ENCODE results near the gene ATP8B3. TPM values are rescaled to one million over a fixed set of nuclear protein-coding genes. Genes with fewer than 3 reads are reported as not detected.

Gene ATP8B3
- total and polyA plus RNA-seq, 2 of the 13 experiments (the other 11 are each of a cell fraction or from before 2014, with no cell fraction given) = 2.6 to 5.9 TPM

DNA sequence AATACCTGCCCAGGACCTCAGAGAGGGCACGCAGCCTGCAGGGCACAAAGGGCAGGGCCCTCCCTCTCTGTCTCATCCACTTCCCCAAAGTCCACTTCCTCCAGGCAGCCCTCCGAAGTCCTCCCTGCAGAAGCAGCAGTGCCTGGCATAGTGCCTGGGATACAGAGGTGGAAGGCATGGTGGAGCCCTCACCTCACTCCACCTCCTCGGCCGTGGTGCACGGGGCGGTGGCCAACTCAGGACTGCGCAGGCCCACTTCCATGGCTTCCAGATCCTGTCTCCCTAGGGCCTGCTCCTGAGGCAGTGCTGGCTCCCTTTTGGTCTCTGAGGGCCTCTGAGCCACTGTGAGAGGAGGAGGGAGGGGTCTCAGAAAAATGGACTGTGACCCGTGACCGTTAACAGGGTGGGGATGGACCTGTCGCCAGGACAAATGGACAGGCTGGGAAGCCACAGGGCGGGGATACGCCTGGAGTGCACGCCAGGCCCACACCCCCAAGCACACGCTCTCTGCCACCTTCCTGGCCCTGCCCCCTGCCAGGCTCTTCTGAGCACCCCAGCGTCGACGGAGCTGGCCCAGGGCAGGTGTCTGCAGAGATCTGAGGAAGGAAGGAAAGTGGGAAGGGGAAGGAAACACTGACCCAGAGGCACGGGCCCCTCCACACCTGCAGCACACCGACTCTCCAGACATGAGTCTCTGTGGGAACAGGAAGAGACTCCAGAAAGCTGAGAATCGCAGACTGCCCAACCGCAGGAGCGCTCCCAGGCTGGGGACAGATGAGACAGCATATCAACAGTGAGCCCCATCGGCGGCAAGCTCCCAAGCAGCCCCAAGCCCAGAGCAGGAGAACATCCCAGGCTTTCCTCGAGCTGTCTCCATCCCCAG is 27.8 kb upstream of the ATP8B3 start (continued):
- TF ChIP-seq ZIK1 (CRISPR knock-in tag; IDR thresholded peaks at IDR 0.05; ENCODE audit: borderline replicate concordance, low read depth) (0 out of 2 replicates have a peak, but pooled peaks have one; percentile 55), RBM39 (IDR thresholded peaks at IDR 0.05; ENCODE audit: low read depth, low read length, poor library complexity, severe bottlenecking) (peak; percentile 20), ATRX (CRISPR knock-in tag; IDR thresholded peaks at IDR 0.05; ENCODE audit: borderline replicate concordance) (no peak), PHB2 (IDR thresholded peaks at IDR 0.05; ENCODE audit: partially characterized antibody) (no peak), NCOA5 (CRISPR knock-in tag; IDR thresholded peaks at IDR 0.05) (no peak), RFX1 (IDR thresholded peaks at IDR 0.05) (no peak), ZKSCAN8 (CRISPR knock-in tag; IDR thresholded peaks at IDR 0.05; ENCODE audit: borderline replicate concordance) (no peak), NKX3-1 (CRISPR knock-in tag; IDR thresholded peaks at IDR 0.05) (no peak), YEATS4 (CRISPR knock-in tag; IDR thresholded peaks at IDR 0.05; ENCODE audit: borderline replicate concordance) (peak; percentile 59; the same call in 1 of the 2 replicates), TRIM24 (CRISPR knock-in tag; IDR thresholded peaks at IDR 0.05) (no peak), PHF21A (CRISPR knock-in tag; IDR thresholded peaks at IDR 0.05) (peak; percentile 73), KLF6 (CRISPR knock-in tag; IDR thresholded peaks at IDR 0.05) (no peak), SMC3 (IDR thresholded peaks at IDR 0.05; ENCODE audit: low read length) (no peak)
- TF ChIP-seq, protein P1, sequence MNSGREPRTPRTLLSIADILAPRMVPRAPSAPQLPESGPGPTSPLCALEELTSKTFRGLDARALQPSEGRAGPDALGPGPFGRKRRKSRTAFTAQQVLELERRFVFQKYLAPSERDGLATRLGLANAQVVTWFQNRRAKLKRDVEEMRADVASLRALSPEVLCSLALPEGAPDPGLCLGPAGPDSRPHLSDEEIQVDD (CRISPR knock-in tag; IDR thresholded peaks at IDR 0.05; ENCODE audit: borderline replicate concordance) = no peak
- TF ChIP-seq, protein P2, sequence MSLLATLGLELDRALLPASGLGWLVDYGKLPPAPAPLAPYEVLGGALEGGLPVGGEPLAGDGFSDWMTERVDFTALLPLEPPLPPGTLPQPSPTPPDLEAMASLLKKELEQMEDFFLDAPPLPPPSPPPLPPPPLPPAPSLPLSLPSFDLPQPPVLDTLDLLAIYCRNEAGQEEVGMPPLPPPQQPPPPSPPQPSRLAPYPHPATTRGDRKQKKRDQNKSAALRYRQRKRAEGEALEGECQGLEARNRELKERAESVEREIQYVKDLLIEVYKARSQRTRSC (CRISPR knock-in tag; IDR thresholded peaks at IDR 0.05; ENCODE audit: low read depth) = no peak
- TF ChIP-seq, protein P3, sequence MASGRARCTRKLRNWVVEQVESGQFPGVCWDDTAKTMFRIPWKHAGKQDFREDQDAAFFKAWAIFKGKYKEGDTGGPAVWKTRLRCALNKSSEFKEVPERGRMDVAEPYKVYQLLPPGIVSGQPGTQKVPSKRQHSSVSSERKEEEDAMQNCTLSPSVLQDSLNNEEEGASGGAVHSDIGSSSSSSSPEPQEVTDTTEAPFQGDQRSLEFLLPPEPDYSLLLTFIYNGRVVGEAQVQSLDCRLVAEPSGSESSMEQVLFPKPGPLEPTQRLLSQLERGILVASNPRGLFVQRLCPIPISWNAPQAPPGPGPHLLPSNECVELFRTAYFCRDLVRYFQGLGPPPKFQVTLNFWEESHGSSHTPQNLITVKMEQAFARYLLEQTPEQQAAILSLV (CRISPR knock-in tag; IDR thresholded peaks at IDR 0.05; ENCODE audit: borderline replicate concordance) = 0 out of 2 replicates have a peak, but pooled peaks have one; percentile 5
- TF ChIP-seq, protein P4, sequence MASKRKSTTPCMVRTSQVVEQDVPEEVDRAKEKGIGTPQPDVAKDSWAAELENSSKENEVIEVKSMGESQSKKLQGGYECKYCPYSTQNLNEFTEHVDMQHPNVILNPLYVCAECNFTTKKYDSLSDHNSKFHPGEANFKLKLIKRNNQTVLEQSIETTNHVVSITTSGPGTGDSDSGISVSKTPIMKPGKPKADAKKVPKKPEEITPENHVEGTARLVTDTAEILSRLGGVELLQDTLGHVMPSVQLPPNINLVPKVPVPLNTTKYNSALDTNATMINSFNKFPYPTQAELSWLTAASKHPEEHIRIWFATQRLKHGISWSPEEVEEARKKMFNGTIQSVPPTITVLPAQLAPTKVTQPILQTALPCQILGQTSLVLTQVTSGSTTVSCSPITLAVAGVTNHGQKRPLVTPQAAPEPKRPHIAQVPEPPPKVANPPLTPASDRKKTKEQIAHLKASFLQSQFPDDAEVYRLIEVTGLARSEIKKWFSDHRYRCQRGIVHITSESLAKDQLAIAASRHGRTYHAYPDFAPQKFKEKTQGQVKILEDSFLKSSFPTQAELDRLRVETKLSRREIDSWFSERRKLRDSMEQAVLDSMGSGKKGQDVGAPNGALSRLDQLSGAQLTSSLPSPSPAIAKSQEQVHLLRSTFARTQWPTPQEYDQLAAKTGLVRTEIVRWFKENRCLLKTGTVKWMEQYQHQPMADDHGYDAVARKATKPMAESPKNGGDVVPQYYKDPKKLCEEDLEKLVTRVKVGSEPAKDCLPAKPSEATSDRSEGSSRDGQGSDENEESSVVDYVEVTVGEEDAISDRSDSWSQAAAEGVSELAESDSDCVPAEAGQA (IDR thresholded peaks at IDR 0.05; ENCODE audit: low read depth) = no peak
- TF ChIP-seq, protein P4 (CRISPR knock-in tag; IDR thresholded peaks at IDR 0.05; ENCODE audit: borderline replicate concordance) = no peak
- TF ChIP-seq, protein P5, sequence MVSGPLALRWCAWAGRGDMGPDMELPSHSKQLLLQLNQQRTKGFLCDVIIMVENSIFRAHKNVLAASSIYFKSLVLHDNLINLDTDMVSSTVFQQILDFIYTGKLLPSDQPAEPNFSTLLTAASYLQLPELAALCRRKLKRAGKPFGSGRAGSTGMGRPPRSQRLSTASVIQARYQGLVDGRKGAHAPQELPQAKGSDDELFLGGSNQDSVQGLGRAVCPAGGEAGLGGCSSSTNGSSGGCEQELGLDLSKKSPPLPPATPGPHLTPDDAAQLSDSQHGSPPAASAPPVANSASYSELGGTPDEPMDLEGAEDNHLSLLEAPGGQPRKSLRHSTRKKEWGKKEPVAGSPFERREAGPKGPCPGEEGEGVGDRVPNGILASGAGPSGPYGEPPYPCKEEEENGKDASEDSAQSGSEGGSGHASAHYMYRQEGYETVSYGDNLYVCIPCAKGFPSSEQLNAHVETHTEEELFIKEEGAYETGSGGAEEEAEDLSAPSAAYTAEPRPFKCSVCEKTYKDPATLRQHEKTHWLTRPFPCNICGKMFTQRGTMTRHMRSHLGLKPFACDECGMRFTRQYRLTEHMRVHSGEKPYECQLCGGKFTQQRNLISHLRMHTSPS (CRISPR knock-in tag; IDR thresholded peaks at IDR 0.05; ENCODE audit: low read depth) = 0 out of 2 replicates have a peak, but pooled peaks have one; percentile 2
